ENCODE measurements around the gene PTPMT1.
"Not testable (repeated sequence)": the region's sequence is repeated elsewhere in the genome, so short reads cannot be mapped to it uniquely, and the experiment has no call there.

The PTPMT1 gene

GRCh38 chr11:47565340-47566148, at the start of gene PTPMT1:
Gene PTPMT1, plus strand, starts transcription at chr11:47565599. Its CDS starts 24 bp downstream, at chr11:47565623.
- DNase-seq = peak; percentile 27

DNA sequence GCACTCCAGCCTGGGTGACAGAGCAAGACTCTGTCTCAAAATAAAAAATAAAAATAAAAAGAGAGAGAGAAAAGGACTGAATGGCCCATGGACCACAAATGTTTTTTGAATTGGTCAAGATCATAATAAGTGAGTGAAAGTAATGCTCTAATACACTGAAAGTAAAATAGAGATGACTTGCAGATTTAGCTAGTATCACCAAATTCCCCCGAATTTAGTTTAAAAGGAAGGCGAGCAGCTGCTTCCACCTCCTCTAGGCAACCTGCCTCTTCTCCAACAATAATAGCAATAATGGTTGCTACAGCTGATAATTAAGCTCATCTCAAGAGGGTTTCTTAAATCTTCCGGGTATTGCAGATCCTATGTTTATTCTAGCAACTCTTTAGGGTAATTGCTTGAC, 49.2 kb upstream of the PTPMT1 start:
- no peak for DNase-seq

GRCh38 chr11:47516984-47517853, 48.2 kb upstream of the PTPMT1 start:
- DNase-seq = no peak

GRCh38 chr11:47518212-47518964, 47.0 kb upstream of the PTPMT1 start:
- DNase-seq = no peak

- peak; percentile 54 for DNase-seq
Measured at GRCh38 chr11:47523490-47524225, 41.7 kb upstream of the PTPMT1 start.

DNA sequence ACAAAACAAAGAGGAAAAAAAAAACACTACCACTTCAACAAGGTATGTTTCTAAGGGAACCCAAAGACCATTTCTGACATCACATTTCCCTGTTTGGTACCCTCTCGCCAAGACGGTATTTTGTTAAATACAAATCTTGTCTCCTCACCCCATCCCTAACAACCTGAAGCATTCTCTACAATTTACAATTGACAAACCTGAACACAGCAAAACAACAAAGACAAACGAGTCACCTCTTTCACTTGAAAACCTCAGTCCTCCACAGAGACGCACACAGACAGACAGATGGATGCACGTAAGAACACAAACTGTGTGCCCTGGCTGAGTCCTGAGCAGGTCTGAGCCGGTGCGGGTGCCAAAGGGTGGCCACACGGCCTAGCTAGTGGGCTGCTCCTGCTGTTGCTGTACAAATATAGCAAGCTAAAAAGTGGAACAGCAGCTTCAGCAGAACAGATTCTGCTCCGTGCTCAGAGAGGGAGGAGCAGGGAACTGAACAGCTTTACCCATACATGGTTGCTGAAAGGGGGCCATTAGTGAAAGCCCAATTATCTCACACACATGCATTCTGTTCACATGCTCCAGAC, 41.0 kb upstream of the PTPMT1 start:
- no peak for DNase-seq

DNA sequence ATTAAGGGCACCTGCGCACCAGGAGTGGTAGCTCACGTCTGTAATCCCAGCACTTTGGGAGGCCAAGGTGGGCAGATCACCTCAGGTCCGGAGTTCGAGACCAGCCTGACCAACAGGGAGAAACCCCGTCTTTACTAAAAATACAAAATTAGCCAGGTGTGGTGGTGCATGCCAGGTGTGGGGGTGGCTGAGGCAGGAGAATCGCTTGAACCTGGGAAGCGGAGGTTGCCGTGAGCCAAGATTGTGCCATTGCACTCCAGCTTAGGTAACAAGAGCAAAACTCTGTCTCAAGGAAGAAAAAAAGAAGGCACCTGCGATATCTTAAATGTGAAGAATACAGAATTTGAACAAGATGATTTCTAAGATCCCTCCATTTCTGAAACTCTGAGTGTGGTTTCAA, 39.4 kb upstream of the PTPMT1 start:
- not testable (repeated sequence) for DNase-seq

- DNase-seq = no peak
Measured at GRCh38 chr11:47527186-47527585, 38.2 kb upstream of the PTPMT1 start.

DNA sequence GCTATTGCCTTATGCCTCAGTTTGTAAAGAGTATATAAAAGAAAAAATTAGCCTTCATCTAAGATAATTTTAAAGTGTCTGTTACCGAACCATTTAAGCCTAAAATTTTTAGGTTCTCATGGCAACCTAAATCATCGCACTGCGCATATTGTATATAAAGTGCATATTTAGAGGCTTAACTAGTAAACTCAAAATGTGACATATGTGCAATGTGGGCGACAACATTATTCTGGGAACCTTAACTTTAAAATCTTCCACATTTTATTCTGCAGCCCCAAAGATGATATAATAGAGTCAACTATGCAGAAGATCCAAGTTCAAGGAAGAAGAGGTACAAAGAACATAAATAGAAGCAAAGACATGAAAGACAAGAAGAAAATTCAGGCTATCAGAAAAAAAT, 35.4 kb upstream of the PTPMT1 start:
- no peak for DNase-seq

- not testable (repeated sequence) for DNase-seq
Measured at GRCh38 chr11:47530721-47531120, 34.7 kb upstream of the PTPMT1 start.

- DNase-seq = no peak
Measured at GRCh38 chr11:47531666-47532065, 33.7 kb upstream of the PTPMT1 start.

DNA sequence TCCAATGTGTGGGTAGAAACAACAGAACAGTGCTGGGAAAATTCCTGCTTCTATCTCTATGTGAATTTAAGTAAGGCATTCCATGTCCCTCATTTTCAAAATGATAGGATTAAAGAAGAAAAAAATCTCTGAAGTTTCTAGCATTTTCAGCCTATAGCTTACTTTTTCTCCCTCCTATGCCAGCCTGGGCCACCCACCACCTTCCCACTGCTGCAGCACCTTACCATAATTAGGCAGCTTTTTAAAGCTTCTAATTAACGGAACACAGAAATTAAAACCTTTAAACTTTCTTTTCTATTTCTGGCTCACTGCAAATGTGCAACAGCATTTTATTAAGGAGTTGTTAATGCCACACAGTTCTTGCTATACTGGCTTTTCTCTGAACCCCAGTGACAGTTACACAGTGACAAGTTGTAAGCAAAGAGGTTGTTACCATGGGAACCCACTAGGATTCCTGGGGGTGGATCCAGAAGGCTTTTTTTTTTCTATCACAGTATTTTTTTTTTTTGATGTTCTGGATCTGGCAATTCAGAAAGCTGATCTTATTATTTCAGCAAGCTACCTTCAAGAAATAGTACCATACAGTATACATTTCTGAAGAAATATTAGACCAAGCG, 32.7 kb upstream of the PTPMT1 start:
- no peak for DNase-seq

DNA sequence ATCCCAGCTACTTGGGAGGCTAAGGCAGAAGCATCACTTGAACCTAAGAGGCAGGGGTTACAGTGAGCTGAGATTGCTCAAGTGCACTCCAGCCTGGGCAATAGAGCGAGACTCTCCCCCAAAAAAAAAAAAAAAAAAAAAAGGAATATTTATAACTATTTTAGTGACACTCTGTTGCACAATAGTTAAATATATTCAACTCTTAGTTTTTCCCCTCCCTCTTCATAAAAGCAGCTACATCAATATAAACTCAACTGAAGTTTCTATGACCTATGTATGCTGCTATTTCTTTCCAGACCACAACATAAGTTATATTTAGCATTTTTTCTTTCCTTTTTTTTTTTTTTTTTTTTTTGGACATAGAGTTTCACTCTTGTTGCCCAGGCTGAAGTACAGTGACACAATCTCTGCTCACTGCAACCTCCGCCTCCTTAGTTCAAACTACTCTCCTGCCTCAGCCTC, 31.7 kb upstream of the PTPMT1 start:
- no peak for DNase-seq

DNA sequence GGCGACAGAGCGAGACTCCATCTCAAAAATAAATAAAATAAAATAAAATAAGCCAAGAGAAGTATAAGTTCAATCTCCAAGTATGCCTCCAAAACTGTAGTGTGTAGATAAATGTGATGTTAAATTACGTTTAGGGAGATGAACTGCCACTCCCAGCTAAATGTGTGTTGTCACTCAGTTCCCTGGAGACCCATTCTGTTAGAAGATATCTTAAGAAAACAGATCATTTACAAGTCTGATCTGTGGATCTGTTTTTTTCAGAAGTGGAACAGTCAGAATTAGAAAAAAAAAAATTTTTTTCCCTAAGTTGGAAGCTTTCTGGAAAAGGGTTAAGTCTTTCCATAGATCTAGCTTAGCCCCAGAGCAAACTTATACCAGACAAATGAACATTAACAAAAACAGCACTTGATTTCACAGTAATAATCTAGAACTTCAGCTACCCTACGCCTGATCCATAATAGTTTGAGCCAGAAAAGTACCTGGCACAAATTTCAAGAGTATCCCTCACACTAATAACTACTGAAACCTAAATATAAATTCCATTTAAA, 30.6 kb upstream of the PTPMT1 start:
- no peak for DNase-seq

DNA sequence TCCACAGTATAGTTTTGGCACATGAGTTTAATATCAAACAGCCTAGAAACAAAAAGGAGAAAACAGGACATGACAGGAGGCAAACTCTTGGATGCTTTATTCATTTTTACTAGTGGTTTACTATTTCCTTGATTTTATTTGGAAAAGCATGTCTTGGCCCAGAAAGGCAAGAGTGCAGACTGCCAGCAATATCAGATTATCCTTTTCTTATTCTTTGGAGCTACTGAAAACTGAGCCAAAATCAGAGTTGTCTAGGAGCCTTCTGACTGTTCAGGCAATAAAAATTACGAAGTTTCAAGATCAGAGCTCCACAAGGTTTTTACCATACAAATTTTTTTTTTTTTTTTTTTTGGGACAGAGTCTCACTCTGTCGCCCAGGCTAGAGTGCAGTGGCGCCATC, 28.5 kb upstream of the PTPMT1 start:
- DNase-seq = no peak

DNA sequence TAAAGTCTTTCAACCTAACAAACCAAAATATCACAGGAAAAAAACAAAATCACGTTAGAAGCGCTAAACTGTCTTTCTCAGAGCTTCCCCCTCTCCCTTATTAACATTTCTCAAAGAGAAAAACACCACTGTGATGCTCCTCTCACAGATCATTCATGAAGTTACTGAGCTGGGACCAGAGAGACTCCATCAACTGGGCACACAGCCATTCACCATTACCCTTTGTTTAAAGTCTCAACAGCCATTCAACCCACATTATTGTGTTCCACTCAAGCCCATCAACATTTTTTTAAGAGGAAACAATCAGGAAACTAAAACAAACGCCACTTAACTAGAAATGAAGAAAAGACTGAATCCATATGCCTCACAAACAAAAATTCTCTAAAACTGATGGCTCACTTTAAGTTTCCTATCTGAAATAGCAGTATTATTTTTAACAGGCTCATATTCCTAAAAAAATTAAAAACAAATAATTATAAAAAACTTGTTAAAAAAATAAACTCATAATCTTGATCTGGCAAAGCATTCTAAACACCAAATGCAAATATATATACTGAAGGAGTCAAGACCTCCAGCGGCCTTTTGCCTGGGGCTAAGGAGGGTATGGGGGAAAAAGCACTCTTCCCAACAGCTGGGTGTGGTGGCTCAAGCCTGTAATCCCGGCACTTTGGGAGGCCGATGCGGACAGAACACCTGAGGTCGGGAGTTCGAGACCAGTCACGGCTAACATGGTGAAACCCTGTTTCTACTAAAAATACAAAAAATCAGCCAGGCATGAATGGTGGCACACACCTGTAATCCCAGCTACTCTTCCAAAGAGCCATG, 26.4 kb upstream of the PTPMT1 start:
- DNase-seq = no peak

DNA sequence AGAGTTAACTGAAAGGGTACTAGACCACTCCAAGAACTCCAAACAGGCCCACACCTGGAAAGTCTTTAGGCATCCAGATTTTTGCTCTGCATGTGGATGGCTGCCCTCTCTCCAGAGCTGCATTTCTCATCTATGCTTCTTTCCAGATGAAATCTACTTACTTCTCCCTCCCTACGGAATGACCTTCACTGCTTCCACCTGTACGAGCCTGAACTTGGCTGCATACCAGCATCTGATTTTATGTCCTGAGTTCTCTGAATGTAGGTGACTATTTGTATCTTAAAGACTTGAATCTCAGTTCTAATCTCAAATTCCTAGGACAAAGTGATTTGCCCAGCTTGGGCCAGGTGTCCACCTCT, 25.7 kb upstream of the PTPMT1 start:
- no peak for DNase-seq

GRCh38 chr11:47541070-47541469, 24.3 kb upstream of the PTPMT1 start:
- DNase-seq = no peak

DNA sequence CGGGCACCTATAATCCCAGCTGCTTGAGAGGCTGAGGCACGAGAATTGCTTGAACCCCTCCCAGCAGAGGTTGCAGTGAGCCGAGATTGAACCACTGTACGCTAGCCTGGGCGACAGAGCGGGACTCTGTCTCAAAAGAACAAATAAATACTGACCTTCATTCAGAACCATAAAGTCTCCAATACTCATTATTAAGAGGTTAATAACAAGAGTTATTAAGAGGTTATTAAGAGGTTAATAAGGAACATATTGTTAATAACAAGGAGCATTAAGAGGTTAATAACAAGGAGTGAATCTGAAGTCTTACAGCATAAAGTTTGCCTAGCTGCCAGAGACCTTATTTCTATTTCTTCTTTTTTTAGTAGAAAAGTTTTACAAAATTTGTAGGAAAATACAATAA, 20.1 kb upstream of the PTPMT1 start:
- no peak for DNase-seq

GRCh38 chr11:47546274-47546673, 19.1 kb upstream of the PTPMT1 start:
- DNase-seq = not testable (repeated sequence)

Data from amniotic stem cell (primary cell).